Nephron (organoid): ENCODE measurements around the gene VSTM1.

Experiments used
- H3K27ac Mint-ChIP-seq, 3 experiments: 2 replicates each; pipeline ENCODE4 v1.8.0; 2020; ENCODE audit warnings: mixed read lengths in 3 of 3, mild to moderate bottlenecking in 2 of 3, moderate library complexity in 1 of 3
- H3K27me3 Mint-ChIP-seq: 2 replicates; pipeline ENCODE4 v1.8.0; 2021; ENCODE audit warnings: low read depth, mild to moderate bottlenecking, moderate library complexity, mixed read lengths
- H3K36me3 Mint-ChIP-seq: 2 replicates; pipeline ENCODE4 v1.8.0; 2020; ENCODE audit warnings: low read depth, mixed read lengths
- H3K4me1 Mint-ChIP-seq: 2 replicates; pipeline ENCODE4 v1.8.0; 2020; ENCODE audit warnings: mixed read lengths
- H3K4me3 Mint-ChIP-seq, 3 experiments: 2 replicates each; pipeline ENCODE4 v1.8.0; 2020; ENCODE audit warnings: mild to moderate bottlenecking in 3 of 3, mixed read lengths in 3 of 3, moderate library complexity in 2 of 3
- H3K9me3 Mint-ChIP-seq: 2 replicates; pipeline ENCODE4 v1.8.0; 2020; ENCODE audit warnings: mixed read lengths
- CTCF ChIP-seq, 3 experiments: fragments of 200-600 bp; sonication (generic); IDR thresholded peaks; one replicate each; pipeline ENCODE4 v1.5.0; 2021; ENCODE audit warnings: antibody characterized with exemption in 3 of 3; ENCODE audit not compliant: unreplicated experiment in 3 of 3

Gene VSTM1

GRCh38 chr19:54077334-54077733 is 13.6 kb upstream of the VSTM1 start:
- Mint-ChIP-seq H3K36me3 (no peaks in the 10 kb centered on the region), H3K9me3 (peaks cover 5% of the 10 kb centered on the region), H3K4me3 (no peak overlapping the region), H3K27ac (no peak overlapping the region), H3K4me1 (no peaks in the 10 kb centered on the region), H3K27me3 (peaks cover 12% of the 10 kb centered on the region)
- no peak for TF ChIP-seq CTCF (IDR thresholded peaks at IDR 0.05; ENCODE audit: unreplicated experiment in 3 of 3)

GRCh38 chr19:54074851-54075250 is 11.2 kb upstream of the VSTM1 start:
- H3K4me1 Mint-ChIP-seq = no peaks in the 10 kb centered on the region
- H3K4me3 Mint-ChIP-seq = no peak overlapping the region
- peaks cover 15% of the 10 kb centered on the region for H3K27me3 Mint-ChIP-seq
- no peaks in the 10 kb centered on the region for H3K36me3 Mint-ChIP-seq
- peaks cover 6% of the 10 kb centered on the region for H3K9me3 Mint-ChIP-seq
- TF ChIP-seq CTCF (IDR thresholded peaks at IDR 0.05; ENCODE audit: unreplicated experiment in 3 of 3) = no peak
- no peak overlapping the region for H3K27ac Mint-ChIP-seq

- H3K27me3 Mint-ChIP-seq = peaks cover 20% of the 10 kb centered on the region
- no peaks in the 10 kb centered on the region for H3K4me1 Mint-ChIP-seq
- no peak overlapping the region for H3K4me3 Mint-ChIP-seq
- no peak for TF ChIP-seq CTCF (IDR thresholded peaks at IDR 0.05; ENCODE audit: unreplicated experiment in 3 of 3)
- H3K27ac Mint-ChIP-seq = no peak overlapping the region
- H3K36me3 Mint-ChIP-seq = no peaks in the 10 kb centered on the region
- peaks cover 10% of the 10 kb centered on the region for H3K9me3 Mint-ChIP-seq
Observed at GRCh38 chr19:54073829-54074228, 10.1 kb upstream of the VSTM1 start.

GRCh38 chr19:54069470-54069869 is 5.8 kb upstream of the VSTM1 start:
- H3K4me1 Mint-ChIP-seq = no peaks in the 10 kb centered on the region
- no peaks in the 10 kb centered on the region for H3K36me3 Mint-ChIP-seq
- H3K27me3 Mint-ChIP-seq = peaks cover 14% of the 10 kb centered on the region
- no peak overlapping the region for H3K27ac Mint-ChIP-seq
- H3K9me3 Mint-ChIP-seq = peaks cover 12% of the 10 kb centered on the region
- no peak for TF ChIP-seq CTCF (IDR thresholded peaks at IDR 0.05; ENCODE audit: unreplicated experiment in 3 of 3)
- H3K4me3 Mint-ChIP-seq = no peak overlapping the region

GRCh38 chr19:54062643-54063042 is 1.1 kb downstream of the VSTM1 start:
- peaks cover 3% of the 10 kb centered on the region for H3K9me3 Mint-ChIP-seq
- peaks cover 8% of the 10 kb centered on the region for H3K27me3 Mint-ChIP-seq
- TF ChIP-seq CTCF (IDR thresholded peaks at IDR 0.05; ENCODE audit: unreplicated experiment in 3 of 3) = no peak
- no peaks in the 10 kb centered on the region for H3K4me1 Mint-ChIP-seq
- no peak overlapping the region for H3K4me3 Mint-ChIP-seq
- no peak overlapping the region for H3K27ac Mint-ChIP-seq
- no peaks in the 10 kb centered on the region for H3K36me3 Mint-ChIP-seq

- no peak for TF ChIP-seq CTCF (IDR thresholded peaks at IDR 0.05; ENCODE audit: unreplicated experiment in 3 of 3)
- H3K4me1 Mint-ChIP-seq = no peaks in the 10 kb centered on the region
- H3K36me3 Mint-ChIP-seq = no peaks in the 10 kb centered on the region
- no peak overlapping the region for H3K27ac Mint-ChIP-seq
- no peaks in the 10 kb centered on the region for H3K9me3 Mint-ChIP-seq
- H3K27me3 Mint-ChIP-seq = peaks cover 52% of the 10 kb centered on the region
- no peak overlapping the region for H3K4me3 Mint-ChIP-seq
Observed at GRCh38 chr19:54047616-54048015, 16.1 kb downstream of the VSTM1 start.
